Esophagus muscularis mucosa (tissue), 4 donors: ENCODE results near the gene MYH10. TPM values are rescaled to one million over a fixed set of nuclear protein-coding genes. Genes with fewer than 3 reads are reported as not detected.

Experiments used
- DNase-seq: peaks from one replicate; pipeline ENCODE4 v3.0.0-alpha.2; 2017; ENCODE audit errors: extremely low spot score
- H3K27ac ChIP-seq, 4 donors: fragments of 200-600 bp; sonication (generic); replicated peaks in 1 of 4; 1 replicate in 3 of 4; 2 replicates in 1 of 4; pipeline ENCODE4 v1.5.1; 2016 to 2019; ENCODE audit warnings: mild to moderate bottlenecking in 1 of 4
- H3K27me3 ChIP-seq, 4 donors: fragments of 200-600 bp; sonication (generic); one replicate each; pipeline versions ENCODE4 v1.5.1 to v1.6.0; 2016 to 2019
- H3K36me3 ChIP-seq, 4 donors: fragments of 200-600 bp; sonication (generic); one replicate each; pipeline ENCODE4 v1.5.1; 2016 to 2019
- H3K4me1 ChIP-seq, 4 donors: fragments of 200-600 bp; sonication (generic); one replicate each; pipeline ENCODE4 v1.5.1; 2016 to 2019
- H3K4me3 ChIP-seq, 4 donors: fragments of 200-600 bp; sonication (generic); 1 replicate in 2 of 4; 2 replicates in 2 of 4; pipeline ENCODE4 v1.5.1; 2016 to 2019; ENCODE audit warnings: mild to moderate bottlenecking in 4 of 4, moderate library complexity in 1 of 4
- H3K9me3 ChIP-seq, 4 donors: fragments of 200-600 bp; sonication (generic); 1 replicate in 3 of 4; 2 replicates in 1 of 4; pipeline ENCODE4 v1.5.1; 2016 to 2019
- EP300 ChIP-seq: sonication (generic); formaldehyde crosslinking; IDR thresholded peaks from one replicate; pipeline ENCODE4 v1.6.1; 2017; ENCODE audit warnings: antibody characterized with exemption
- POLR2A ChIP-seq: fragments of 450-650 bp; IDR thresholded peaks from one replicate; pipeline ENCODE4 v1.6.1; 2017; ENCODE audit warnings: antibody characterized with exemption, moderate library complexity, mild to moderate bottlenecking, low read depth
- POLR2AphosphoS5 ChIP-seq, 2 donors: sonication (generic); formaldehyde crosslinking; IDR thresholded peaks; one replicate each; pipeline ENCODE4 v1.6.1; 2017; ENCODE audit warnings: antibody characterized with exemption in 2 of 2
- WGBS: methylation state at CpG from one replicate; pipeline ENCODE4 v1.1.5; 2018; 5-methylcytosine and 5-hydroxymethylcytosine counted together
- intact Hi-C: fragments of 100-400 bp; cut with DNase I; formaldehyde crosslinking; loops from one replicate; pipeline ENCODE4 v1.15.1; 2023
- total RNA-seq, 4 donors: library from RNA; depleted of rRNA; stranded (reverse); fragments of >200 nt; gene quantifications; one replicate each; pipeline versions ENCODE4 v1.1.0 to v1.2.1, GENCODE V29; 2016
- TF ChIP-seq, protein P1 (sequence below), 3 experiments: fragments of 200-600 bp in 2 of 3; fragments of 450-650 bp in 1 of 3; sonication (generic) in 2 of 3; IDR thresholded peaks; one replicate each; pipeline ENCODE4 v1.5.1; 2017 to 2019; ENCODE audit warnings: antibody characterized with exemption in 3 of 3, mild to moderate bottlenecking in 2 of 3, moderate library complexity in 1 of 3

The MYH10 gene
- total RNA-seq, 4 donors from 2014 or later, result 18.9 to 42.0 (median 29.3) TPM

- under 1% methylated on average over 30 of the region's 85 CpGs for WGBS
- DNase-seq, result peak; percentile 98
- peaks cover 0 to 2% (median 0%) of the 10 kb centered on the region in 4 donors for H3K27me3 ChIP-seq
- intact Hi-C loops, result no loop called here
- TF ChIP-seq, protein P1, sequence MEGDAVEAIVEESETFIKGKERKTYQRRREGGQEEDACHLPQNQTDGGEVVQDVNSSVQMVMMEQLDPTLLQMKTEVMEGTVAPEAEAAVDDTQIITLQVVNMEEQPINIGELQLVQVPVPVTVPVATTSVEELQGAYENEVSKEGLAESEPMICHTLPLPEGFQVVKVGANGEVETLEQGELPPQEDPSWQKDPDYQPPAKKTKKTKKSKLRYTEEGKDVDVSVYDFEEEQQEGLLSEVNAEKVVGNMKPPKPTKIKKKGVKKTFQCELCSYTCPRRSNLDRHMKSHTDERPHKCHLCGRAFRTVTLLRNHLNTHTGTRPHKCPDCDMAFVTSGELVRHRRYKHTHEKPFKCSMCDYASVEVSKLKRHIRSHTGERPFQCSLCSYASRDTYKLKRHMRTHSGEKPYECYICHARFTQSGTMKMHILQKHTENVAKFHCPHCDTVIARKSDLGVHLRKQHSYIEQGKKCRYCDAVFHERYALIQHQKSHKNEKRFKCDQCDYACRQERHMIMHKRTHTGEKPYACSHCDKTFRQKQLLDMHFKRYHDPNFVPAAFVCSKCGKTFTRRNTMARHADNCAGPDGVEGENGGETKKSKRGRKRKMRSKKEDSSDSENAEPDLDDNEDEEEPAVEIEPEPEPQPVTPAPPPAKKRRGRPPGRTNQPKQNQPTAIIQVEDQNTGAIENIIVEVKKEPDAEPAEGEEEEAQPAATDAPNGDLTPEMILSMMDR (IDR thresholded peaks at IDR 0.05), result peak; percentile 21 to 32 (median 29)
- TF ChIP-seq POLR2A (no peak), POLR2AphosphoS5 (IDR thresholded peaks at IDR 0.05) (peak; percentile 72 to 81), EP300 (no peak)
- H3K4me3 ChIP-seq, result peak overlapping the region; percentile 89 to 98 (median 94)
- peak overlapping the region; percentile 73 to 87 (median 86) for H3K27ac ChIP-seq
- peaks cover 12 to 34% (median 22%) of the 10 kb centered on the region in 4 donors for H3K4me1 ChIP-seq
- no peaks in the 10 kb centered on the region for H3K9me3 ChIP-seq
- H3K36me3 ChIP-seq, result no peaks in the 10 kb centered on the region
Measured at GRCh38 chr17:8630802-8631553, 453 bp upstream of the MYH10 start.

DNA sequence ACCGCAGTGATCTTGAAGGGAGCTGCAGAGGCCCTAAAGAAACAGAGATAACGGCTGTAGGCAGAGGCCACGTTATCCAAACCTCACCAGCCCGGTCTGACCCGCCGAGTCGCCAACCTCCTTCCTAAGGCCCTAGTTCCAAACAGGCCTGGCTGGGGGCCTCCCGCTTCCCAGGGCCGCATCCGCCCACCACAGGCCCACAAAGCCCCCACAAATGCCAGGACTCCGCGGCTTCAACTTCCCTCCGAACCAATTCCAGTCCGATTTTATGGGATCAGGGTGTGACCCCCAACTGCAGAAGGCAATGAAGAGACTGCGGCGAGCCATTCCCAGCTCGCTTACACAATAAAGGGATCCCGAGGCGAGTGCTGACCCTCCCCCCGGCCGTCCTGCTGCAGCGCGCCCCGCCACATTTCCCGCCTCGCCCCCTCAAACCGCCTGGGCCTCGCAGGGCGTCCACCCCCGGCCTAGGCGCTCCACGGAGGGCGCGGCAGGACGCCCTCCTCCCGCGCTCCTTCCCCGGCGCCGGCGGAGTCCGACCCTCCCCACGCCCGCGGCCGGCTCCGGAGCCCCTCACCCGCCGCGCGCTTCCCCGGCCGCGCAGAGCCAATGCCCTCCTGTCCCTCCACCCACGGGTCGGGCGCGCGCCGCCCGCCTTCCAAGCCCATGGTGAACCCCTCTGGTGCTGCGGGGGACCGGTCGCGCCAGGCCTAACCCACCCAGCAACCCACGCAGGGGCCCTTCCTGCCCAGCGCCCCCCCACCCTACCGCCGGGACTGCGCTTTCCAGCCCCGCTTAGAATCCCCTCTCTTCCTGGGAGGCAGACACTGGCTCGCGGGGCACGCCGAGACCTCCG lies 926 bp downstream of the MYH10 start:
- TF ChIP-seq POLR2A (no peak), POLR2AphosphoS5 (IDR thresholded peaks at IDR 0.05) (no peak)
- TF ChIP-seq, protein P1 (IDR thresholded peaks at IDR 0.05), result no peak
- Histone ChIP-seq H3K27me3 (peaks cover 0 to 2% (median 0%) of the 10 kb centered on the region in 4 donors), H3K36me3 (no peaks in the 10 kb centered on the region), H3K4me1 (peaks cover 12 to 34% (median 22%) of the 10 kb centered on the region in 4 donors), H3K27ac (peak overlapping the region; percentile 73 to 87 (median 86)), H3K9me3 (no peaks in the 10 kb centered on the region), H3K4me3 (peak overlapping the region; percentile 89 to 98 (median 94))
- intact Hi-C loops, result no loop called here
- DNase-seq, result no peak
- 0% methylated on average over 11 of the region's 76 CpGs for WGBS

DNA sequence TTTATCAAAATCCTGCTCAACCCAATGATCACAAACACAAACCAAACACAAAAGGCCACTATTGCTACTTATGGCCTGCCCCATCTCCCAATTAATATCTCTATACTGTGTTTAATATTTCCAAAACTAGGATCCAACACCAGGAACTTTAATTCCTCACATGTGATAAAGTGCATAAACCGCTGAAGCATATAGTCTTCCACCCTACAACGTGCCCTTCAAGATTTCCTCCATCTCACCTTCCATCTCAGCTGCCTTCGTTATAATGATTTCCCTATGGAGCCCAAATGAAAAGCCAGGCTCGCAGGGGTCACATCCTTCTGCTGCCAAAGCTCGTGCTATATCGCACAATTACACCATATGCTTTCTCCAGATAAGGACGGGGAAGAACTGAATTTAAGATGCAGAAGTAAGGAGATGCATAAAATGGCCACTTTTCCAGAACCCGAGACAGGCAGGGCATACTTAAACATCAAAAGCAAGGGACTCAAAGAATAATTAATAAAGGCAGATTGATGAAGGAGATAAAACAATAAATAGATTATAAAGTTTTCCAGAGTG lies 1.8 kb downstream of the MYH10 start:
- Histone ChIP-seq H3K27ac (peak overlapping the region in 3 of 4 donors; percentile 86 to 87 (median 87)), H3K9me3 (no peaks in the 10 kb centered on the region), H3K36me3 (no peaks in the 10 kb centered on the region), H3K4me1 (peaks cover 12 to 34% (median 22%) of the 10 kb centered on the region in 4 donors), H3K4me3 (peak overlapping the region; percentile 89 to 98 (median 94)), H3K27me3 (peaks cover 0 to 2% (median 0%) of the 10 kb centered on the region in 4 donors)
- no peak for TF ChIP-seq EP300
- TF ChIP-seq POLR2A, result no peak
- TF ChIP-seq, protein P1 (IDR thresholded peaks at IDR 0.05), result no peak
- no peak for TF ChIP-seq POLR2AphosphoS5 (IDR thresholded peaks at IDR 0.05)
- 27% methylated on average over 8 of the region's 8 CpGs for WGBS
- DNase-seq, result no peak
- intact Hi-C loops, result no loop called here

GRCh38 chr17:8628172-8628571 lies 2.4 kb downstream of the MYH10 start:
- no peaks in the 10 kb centered on the region for H3K9me3 ChIP-seq
- intact Hi-C loops, result no loop called here
- H3K36me3 ChIP-seq, result no peaks in the 10 kb centered on the region
- H3K27me3 ChIP-seq, result peaks cover 0 to 2% (median 0%) of the 10 kb centered on the region in 4 donors
- DNase-seq, result no peak
- peaks cover 12 to 34% (median 22%) of the 10 kb centered on the region in 4 donors for H3K4me1 ChIP-seq
- H3K27ac ChIP-seq, result no peak overlapping the region
- 63% methylated on average over 2 of the region's 2 CpGs for WGBS
- peak overlapping the region in 1 of 4 donors; percentile 98 for H3K4me3 ChIP-seq
- no peak for TF ChIP-seq EP300
- TF ChIP-seq POLR2AphosphoS5 (IDR thresholded peaks at IDR 0.05), result no peak
- TF ChIP-seq, protein P1 (IDR thresholded peaks at IDR 0.05), result no peak
- no peak for TF ChIP-seq POLR2A
